H1 (cell line): Measurements from ENCODE around the gene CYP4F3. TPM values are rescaled to one million over a fixed set of nuclear protein-coding genes. Genes with fewer than 3 reads are reported as not detected.
"Not testable (repeated sequence)": the region's sequence is repeated elsewhere in the genome, so short reads cannot be mapped to it uniquely, and the experiment has no call there.

Experiments
- CTCF ChIA-PET: fragments of 300-600 bp; sonication (Branson Sonifier 250); formaldehyde crosslinking; loops from one replicate; lab custom pipeline; 2021; ENCODE audit not compliant: partially characterized antibody; lab: Charles Lee
- POLR2A ChIA-PET: fragments of 300-600 bp; sonication (Branson Sonifier 250); formaldehyde crosslinking; loops from one replicate; lab custom pipeline; 2021; ENCODE audit warnings: inconsistent platforms; ENCODE audit not compliant: partially characterized antibody; lab: Charles Lee
- DNase-seq, 2 experiments: peaks; one replicate each; pipeline versions ENCODE4 v3.0.0 to v3.0.0-alpha.2; 2010 to 2022; ENCODE audit warnings: low spot score in 2 of 2, low read depth in 1 of 2, mixed read lengths in 1 of 2
- FAIRE-seq: peaks from 2 replicates; lab custom pipeline; 2011; peaks lifted over from hg19 to GRCh38; lab: Jason Lieb, UNC
- H2AFZ ChIP-seq: 2 replicates; pipeline ENCODE4 v1.8.1; 2012; ENCODE audit warnings: low read length, inconsistent platforms
- H2AK5ac ChIP-seq: 2 replicates; pipeline ENCODE4 v1.6.1; 2013; ENCODE audit warnings: low read depth, low read length
- H2BK120ac ChIP-seq: replicated peaks from 2 replicates; pipeline ENCODE3; 2013; ENCODE audit warnings: low read depth, low read length, inconsistent platforms
- H2BK12ac ChIP-seq: 2 replicates; pipeline ENCODE4 v1.6.1; 2013; ENCODE audit warnings: low read depth, low read length
- H2BK15ac ChIP-seq: 2 replicates; pipeline ENCODE4 v1.6.1; 2013; ENCODE audit warnings: low read length
- H2BK20ac ChIP-seq: 2 replicates; pipeline ENCODE4 v1.6.1; 2013; ENCODE audit warnings: low read length
- H2BK5ac ChIP-seq: 2 replicates; pipeline ENCODE4 v1.6.1; 2013; ENCODE audit warnings: low read depth, low read length
- H3K14ac ChIP-seq: 2 replicates; pipeline ENCODE4 v1.6.1; 2013; ENCODE audit warnings: inconsistent platforms; ENCODE audit not compliant: insufficient read length
- H3K18ac ChIP-seq: 2 replicates; pipeline ENCODE4 v1.6.1; 2013; ENCODE audit warnings: low read length; ENCODE audit errors: extremely low read depth
- H3K23ac ChIP-seq: 2 replicates; pipeline ENCODE4 v1.6.1; 2013; ENCODE audit warnings: inconsistent platforms; ENCODE audit not compliant: insufficient read length
- H3K23me2 ChIP-seq: 2 replicates; pipeline ENCODE4 v1.6.1; 2013; ENCODE audit warnings: low read depth, low read length
- H3K27ac ChIP-seq: 2 replicates; pipeline ENCODE4 v1.6.1; 2011; ENCODE audit warnings: low read depth, low read length, inconsistent platforms
- H3K27me3 ChIP-seq, 4 experiments: replicated peaks in 1 of 4; 1 replicate in 1 of 4; 2 replicates in 3 of 4; pipeline versions ENCODE4 v1.6.1 to v1.8.1; 2011 to 2013; ENCODE audit warnings: low read length in 3 of 4, mild to moderate bottlenecking in 3 of 4, inconsistent platforms in 2 of 4, mixed read lengths in 2 of 4, moderate library complexity in 1 of 4; ENCODE audit not compliant: control insufficient read depth in 3 of 4, insufficient read depth in 3 of 4; ENCODE audit errors: extremely low read depth in 1 of 4
- H3K36me3 ChIP-seq, 4 experiments: 2 replicates each; pipeline versions ENCODE4 v1.6.1 to v1.8.1; 2011 to 2013; ENCODE audit warnings: mild to moderate bottlenecking in 4 of 4, low read length in 3 of 4, moderate library complexity in 2 of 4, control low read depth in 1 of 4, inconsistent platforms in 1 of 4; ENCODE audit not compliant: insufficient read depth in 4 of 4, control insufficient read depth in 2 of 4
- H3K4ac ChIP-seq: replicated peaks from 2 replicates; pipeline ENCODE3; 2013; ENCODE audit warnings: low read length, low read depth, mixed read lengths, inconsistent platforms; ENCODE audit not compliant: insufficient read length
- H3K4me1 ChIP-seq, 4 experiments: replicated peaks in 1 of 4; 1 replicate in 1 of 4; 2 replicates in 3 of 4; pipeline versions ENCODE4 v1.6.1 to v1.8.1; 2011 to 2013; ENCODE audit warnings: low read length in 3 of 4, inconsistent platforms in 2 of 4, mixed read lengths in 1 of 4; ENCODE audit not compliant: insufficient read depth in 4 of 4, control insufficient read depth in 3 of 4
- H3K4me2 ChIP-seq, 2 experiments: 2 replicates each; pipeline versions ENCODE4 v1.6.1 to v1.8.1; 2011 to 2013; ENCODE audit warnings: low read depth in 2 of 2, low read length in 2 of 2, control low read depth in 1 of 2, inconsistent platforms in 1 of 2, mild to moderate bottlenecking in 1 of 2; ENCODE audit not compliant: insufficient read depth in 1 of 2
- H3K4me3 ChIP-seq, 4 experiments: fragments of 200-600, 300-600 bp in 1 of 4; sonication (generic), shearing (Covaris generic), sonication (Bioruptor Twin) in 1 of 4; 2 replicates each; pipeline versions ENCODE4 v1.5.1 to v1.8.1; 2011 to 2016; ENCODE audit warnings: low read length in 4 of 4, low read depth in 3 of 4, control low read depth in 2 of 4, inconsistent platforms in 2 of 4, mild to moderate bottlenecking in 2 of 4, mixed read lengths in 1 of 4, moderate library complexity in 1 of 4; ENCODE audit not compliant: insufficient read depth in 2 of 4; ENCODE audit errors: extremely low read depth in 1 of 4
- H3K56ac ChIP-seq: replicated peaks from 2 replicates; pipeline ENCODE3; 2013; ENCODE audit warnings: low read depth, mild to moderate bottlenecking, mixed read lengths, low read length, inconsistent platforms; ENCODE audit not compliant: insufficient read length
- H3K79me1 ChIP-seq: 2 replicates; pipeline ENCODE4 v1.6.1; 2013; ENCODE audit warnings: low read depth, low read length, control low read depth
- H3K79me2 ChIP-seq, 2 experiments: 2 replicates each; pipeline versions ENCODE4 v1.6.1 to v1.8.1; 2012 to 2013; ENCODE audit warnings: low read length in 2 of 2, mild to moderate bottlenecking in 2 of 2, inconsistent platforms in 1 of 2; ENCODE audit not compliant: insufficient read depth in 2 of 2, control insufficient read depth in 1 of 2
- H3K9ac ChIP-seq, 4 experiments: replicated peaks in 1 of 4; 1 replicate in 1 of 4; 2 replicates in 3 of 4; pipeline versions ENCODE4 v1.6.1 to v1.8.1; 2011 to 2013; ENCODE audit warnings: low read depth in 3 of 4, low read length in 3 of 4, control low read depth in 2 of 4, mild to moderate bottlenecking in 2 of 4, moderate library complexity in 2 of 4, inconsistent platforms in 1 of 4; ENCODE audit errors: extremely low read depth in 1 of 4
- H3K9me3 ChIP-seq, 2 experiments: 2 replicates each; pipeline versions ENCODE4 v1.6.1 to v1.8.1; 2012 to 2013; ENCODE audit warnings: mild to moderate bottlenecking in 2 of 2, moderate library complexity in 2 of 2, control low read depth in 1 of 2, inconsistent platforms in 1 of 2, low read depth in 1 of 2, low read length in 1 of 2, mixed read lengths in 1 of 2; ENCODE audit not compliant: insufficient read depth in 2 of 2
- H4K20me1 ChIP-seq, 2 experiments: replicated peaks in 1 of 2; 2 replicates each; pipeline versions ENCODE3 to v1.8.1; 2011 to 2013; ENCODE audit warnings: inconsistent platforms in 2 of 2, low read length in 2 of 2, mild to moderate bottlenecking in 1 of 2; ENCODE audit not compliant: insufficient read depth in 2 of 2, control insufficient read depth in 1 of 2
- H4K5ac ChIP-seq: 2 replicates; pipeline ENCODE4 v1.6.1; 2013; ENCODE audit warnings: low read length, low read depth, mixed read lengths, inconsistent platforms; ENCODE audit not compliant: insufficient read length
- H4K8ac ChIP-seq: 2 replicates; pipeline ENCODE4 v1.8.0; 2013; ENCODE audit warnings: mild to moderate bottlenecking, moderate library complexity, low read length, inconsistent platforms; ENCODE audit not compliant: insufficient read depth; ENCODE audit errors: extremely low read depth
- H4K91ac ChIP-seq: replicated peaks from 2 replicates; pipeline ENCODE3; 2013; ENCODE audit warnings: low read length, mixed read lengths, inconsistent platforms; ENCODE audit not compliant: insufficient read length
- SP1 ChIP-seq: IDR thresholded peaks from 2 replicates; pipeline ENCODE4 v1.6.1; 2011; ENCODE audit warnings: low read depth, low read length
- WGBS, 2 experiments: shearing (Covaris generic) in 1 of 2; methylation state at CpG; one replicate each; pipeline versions ENCODE4 v1.1.6 to v1.1.7; 2013 to 2015; ENCODE audit warnings: low lambda C conversion rate in 2 of 2, mixed read lengths in 2 of 2, inconsistent platforms in 1 of 2, low coverage in 1 of 2, missing lambda C conversion rate in 1 of 2; ENCODE audit not compliant: insufficient replicate concordance in 2 of 2, insufficient coverage in 1 of 2, insufficient read length in 1 of 2; ENCODE audit errors: extremely low coverage in 1 of 2, missing lambda C conversion rate in 1 of 2; 5-methylcytosine and 5-hydroxymethylcytosine counted together
- polyA plus RNA-seq, 7 experiments: library from polyadenylated mRNA; depleted of rRNA in 3 of 7; stranded (reverse) in 5 of 7; unstranded in 2 of 7; fragments of >200 nt in 5 of 7; fragments of 200-250 nt in 2 of 7; gene quantifications; 1 replicate in 5 of 7; 2 replicates in 1 of 7; 4 replicates in 1 of 7; pipeline versions ENCODE4 v1.2.1 to v1.2.3, GENCODE V29; 2011 to 2013; ENCODE audit warnings: missing spikeins in 2 of 7, mixed read lengths in 2 of 7
- total RNA-seq: library from RNA; stranded (reverse); fragmentation: NEBNext Ultra II Directional; extraction: Animal tissue kit (Norgen Biotek cat#: 25700); gene quantifications from 2 replicates; pipeline ENCODE4 v1.2.1, GENCODE V29; 2021

CYP4F3 gene
- total and polyA plus RNA-seq, 2 of the 8 experiments (the other 6 are each of a cell fraction or from before 2014, with no cell fraction given), result not detected

DNA sequence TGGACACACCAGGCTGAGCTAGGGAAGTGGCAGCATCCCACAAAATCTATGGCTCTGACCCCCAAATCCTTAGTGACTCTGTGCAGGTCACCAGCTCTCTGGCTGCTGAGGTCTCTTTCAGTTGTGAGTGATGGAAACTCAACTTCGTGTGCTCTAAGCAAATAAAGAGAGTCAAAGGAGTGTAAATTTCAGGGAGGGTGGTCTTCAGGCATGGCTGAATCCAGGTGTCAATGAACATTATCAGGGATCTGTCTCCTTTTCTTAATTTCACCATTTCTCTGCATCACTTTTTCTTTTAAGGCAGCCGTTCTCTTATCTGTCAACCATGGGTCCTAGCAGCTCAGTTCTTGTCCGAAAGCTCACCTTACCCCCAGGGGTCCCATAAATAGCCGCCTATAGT is 38.4 kb downstream of the CYP4F3 start:
- no peaks in the 10 kb centered on the region for H3K27me3 ChIP-seq
- CTCF ChIA-PET, result no interaction called here
- no peak overlapping the region for H4K5ac ChIP-seq
- DNase-seq, result no peak
- no peak overlapping the region for H3K14ac ChIP-seq
- no peak overlapping the region for H2BK20ac ChIP-seq
- H3K4ac ChIP-seq, result no peak overlapping the region
- H2AK5ac ChIP-seq, result no peak overlapping the region
- no peaks in the 10 kb centered on the region for H3K79me2 ChIP-seq
- H4K91ac ChIP-seq, result no peak overlapping the region
- no peak overlapping the region for H3K4me3 ChIP-seq
- WGBS, 2 experiments, result 17% methylated on average over 4 of the region's 4 CpGs; no CpG with 5 or more reads in 1 of the 2 experiments
- no peak for TF ChIP-seq SP1
- H3K18ac ChIP-seq, result no peak overlapping the region
- H2BK12ac ChIP-seq, result no peak overlapping the region
- H3K9ac ChIP-seq, result no peak overlapping the region
- no peaks in the 10 kb centered on the region for H3K4me1 ChIP-seq
- H3K23ac ChIP-seq, result no peak overlapping the region
- H3K36me3 ChIP-seq, result no peaks in the 10 kb centered on the region
- no peak overlapping the region for H3K27ac ChIP-seq
- no peak overlapping the region for H3K4me2 ChIP-seq
- H2BK5ac ChIP-seq, result no peak overlapping the region
- no peak for FAIRE-seq
- H2AFZ ChIP-seq, result no peak overlapping the region
- no peaks in the 10 kb centered on the region for H4K20me1 ChIP-seq
- H3K9me3 ChIP-seq, result peaks cover 66 to 84% of the 10 kb centered on the region in 2 experiments
- H2BK120ac ChIP-seq, result no peak overlapping the region
- H3K79me1 ChIP-seq, result no peaks in the 10 kb centered on the region
- H3K23me2 ChIP-seq, result no peaks in the 10 kb centered on the region; the same call in 1 of the 2 replicates
- no peak overlapping the region for H4K8ac ChIP-seq
- H3K56ac ChIP-seq, result no peak overlapping the region
- H2BK15ac ChIP-seq, result no peak overlapping the region
- POLR2A ChIA-PET, result no interaction called here

DNA sequence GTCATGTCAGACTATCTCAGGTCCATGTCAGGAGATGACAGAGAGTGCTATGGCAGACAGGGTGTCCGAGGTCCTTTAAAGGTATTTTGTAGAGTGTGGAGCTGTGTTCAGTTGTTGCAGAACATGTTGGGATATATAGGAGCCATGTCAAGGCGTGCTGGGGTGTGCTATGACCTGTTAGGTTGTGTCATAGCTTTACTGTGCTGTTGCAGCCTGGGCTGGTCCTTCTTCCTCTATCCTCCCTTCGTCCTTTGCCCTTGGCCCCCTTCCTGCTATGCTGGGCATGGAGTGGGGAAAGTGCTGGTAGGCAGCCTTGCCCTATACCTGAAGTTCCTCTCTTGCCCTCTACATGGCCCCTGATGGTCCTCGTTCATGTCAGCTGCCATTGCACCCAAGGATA is 39.2 kb downstream of the CYP4F3 start:
- FAIRE-seq, H2BK5ac ChIP-seq, H4K20me1 ChIP-seq, H3K56ac ChIP-seq, H3K14ac ChIP-seq, H3K27me3 ChIP-seq, H3K9ac ChIP-seq, H3K23me2 ChIP-seq, H2BK15ac ChIP-seq, H4K5ac ChIP-seq, H3K18ac ChIP-seq, H2BK120ac ChIP-seq, H3K27ac ChIP-seq, H3K4me1 ChIP-seq, H3K4ac ChIP-seq, POLR2A ChIA-PET, H3K4me3 ChIP-seq, DNase-seq, H3K36me3 ChIP-seq, H2BK20ac ChIP-seq, H3K79me1 ChIP-seq, H4K8ac ChIP-seq, H2AFZ ChIP-seq, H3K23ac ChIP-seq, CTCF ChIA-PET, H2BK12ac ChIP-seq, H4K91ac ChIP-seq, H2AK5ac ChIP-seq, H3K4me2 ChIP-seq, H3K79me2 ChIP-seq: not testable (repeated sequence)
- peaks cover 68 to 85% of the 10 kb centered on the region in 2 experiments for H3K9me3 ChIP-seq
- 53% methylated on average over 4 of the region's 4 CpGs; no CpG with 5 or more reads in 1 of the 2 experiments for WGBS, 2 experiments
